ENCODE measurements around the gene MPI. TPM values are rescaled to one million over a fixed set of nuclear protein-coding genes. Genes with fewer than 3 reads are reported as not detected.

MPI gene
- total RNA-seq, 1 experiment from 2014 or later = 57.5 TPM

GRCh38 chr15:74845581-74845980 lies 44.3 kb upstream of the MPI start:
- Histone ChIP-seq H3K9ac (ENCODE audit: extremely low read depth, insufficient read length, low read length) (no peak overlapping the region), H3K23ac (ENCODE audit: insufficient read length, low read depth, low read length) (no peak overlapping the region), H3K23me2 (ENCODE audit: insufficient read length, low read depth, low read length, poor library complexity, severe bottlenecking) (peaks cover 6% of the 10 kb centered on the region), H2BK15ac (ENCODE audit: low read depth, low read length) (no peak overlapping the region), H3K79me2 (ENCODE audit: insufficient read depth, low read length) (no peaks in the 10 kb centered on the region), H3K4me2 (ENCODE audit: insufficient read depth, insufficient read length, low read length) (no peak overlapping the region), H2BK120ac (ENCODE audit: low read depth, low read length, poor library complexity, severe bottlenecking) (no peak overlapping the region), H2AK5ac (ENCODE audit: insufficient read length, low read length) (no peak overlapping the region), H4K8ac (replicated peaks; ENCODE audit: insufficient read length, low read depth, low read length) (no peak overlapping the region), H2AFZ (ENCODE audit: low read length) (no peak overlapping the region), H3K27ac (ENCODE audit: insufficient read length, low read depth, low read length) (no peak overlapping the region), H3K18ac (ENCODE audit: insufficient read length, low read depth, low read length) (no peak overlapping the region), H4K5ac (ENCODE audit: insufficient read length, low read depth, low read length) (no peak overlapping the region), H3T11ph (ENCODE audit: low read length) (no peak overlapping the region), H4K91ac (ENCODE audit: insufficient read length, low read depth, low read length) (no peak overlapping the region), H3K79me1 (ENCODE audit: insufficient read depth, low read depth, low read length, poor library complexity, severe bottlenecking) (no peaks in the 10 kb centered on the region), H3K14ac (ENCODE audit: insufficient read depth, low read length) (no peak overlapping the region), H2BK20ac (ENCODE audit: low read depth, low read length, poor library complexity, severe bottlenecking) (no peak overlapping the region), H3K27me3 (ENCODE audit: insufficient read depth, low read length) (no peaks in the 10 kb centered on the region), H3K4me1 (ENCODE audit: insufficient read depth, low read length) (no peaks in the 10 kb centered on the region; the same call in 1 of the 2 replicates), H2BK12ac (ENCODE audit: insufficient read length, low read depth, low read length) (no peak overlapping the region), H4K20me1 (ENCODE audit: control insufficient read depth, insufficient read depth, insufficient read length) (no peaks in the 10 kb centered on the region), H2BK5ac (ENCODE audit: insufficient read length, low read length) (no peak overlapping the region), H3K9me3 (ENCODE audit: control insufficient read depth, low read depth, low read length) (no peaks in the 10 kb centered on the region), H3K56ac (ENCODE audit: insufficient read length, low read depth, low read length) (no peak overlapping the region), H3K4ac (ENCODE audit: low read depth, low read length) (no peak overlapping the region)
- no CpG with 5 or more reads among the region's 4 CpGs for whole genome bisulfite sequencing (ENCODE audit: extremely low coverage, insufficient read length, low lambda C conversion rate)
- Mint-ChIP-seq H3K4me3 (no peak overlapping the region), H3K36me3 (ENCODE audit: insufficient read depth in 1 of 3, low read depth in 3 of 3) (peaks cover 10 to 54% (median 42%) of the 10 kb centered on the region in 3 experiments), H3K9me3 (no peaks in the 10 kb centered on the region), H3K27me3 (ENCODE audit: low read depth) (no peaks in the 10 kb centered on the region), H3K4me1 (peaks cover 18 to 30% of the 10 kb centered on the region in 2 experiments), H3K27ac (peak overlapping the region in 1 of 3 experiments; percentile 65; a peak in 2 of 7 replicates)
- DNase-seq = no peak
- TF ChIP-seq CTCF (conservative IDR thresholded peaks at IDR 0.05) = no peak
